AG04449 (cell line): ENCODE measurements around the gene PMIS2.

Experiments
- CTCF ChIA-PET: fragments of 350-600 bp; formaldehyde crosslinking; extraction: SDS; loops from one replicate; lab custom pipeline; 2021; ENCODE audit warnings: antibody characterized with exemption; lab: Yijun Ruan, JAX
- POLR2A ChIA-PET: fragments of 400-600, 350-600 bp; formaldehyde crosslinking; extraction: SDS; loops from one replicate; lab custom pipeline; 2020; ENCODE audit warnings: antibody characterized with exemption, inconsistent platforms; lab: Yijun Ruan, JAX
- DNase-seq: peaks from one replicate; pipeline ENCODE4 v3.0.0-alpha.2; 2010; ENCODE audit warnings: low read depth, low spot score
- H3K4me3 ChIP-seq: 2 replicates; pipeline ENCODE4 v1.5.1; 2011; ENCODE audit warnings: low read depth, mild to moderate bottlenecking, control low read depth, low read length
- TF ChIP-seq, protein P1 (sequence below): IDR thresholded peaks from one replicate; pipeline ENCODE4 v1.5.1; 2011; ENCODE audit warnings: mild to moderate bottlenecking, moderate library complexity, low read length, control low read depth, inconsistent platforms; ENCODE audit not compliant: insufficient read depth; ENCODE audit errors: missing control alignments

PMIS2 gene

DNA sequence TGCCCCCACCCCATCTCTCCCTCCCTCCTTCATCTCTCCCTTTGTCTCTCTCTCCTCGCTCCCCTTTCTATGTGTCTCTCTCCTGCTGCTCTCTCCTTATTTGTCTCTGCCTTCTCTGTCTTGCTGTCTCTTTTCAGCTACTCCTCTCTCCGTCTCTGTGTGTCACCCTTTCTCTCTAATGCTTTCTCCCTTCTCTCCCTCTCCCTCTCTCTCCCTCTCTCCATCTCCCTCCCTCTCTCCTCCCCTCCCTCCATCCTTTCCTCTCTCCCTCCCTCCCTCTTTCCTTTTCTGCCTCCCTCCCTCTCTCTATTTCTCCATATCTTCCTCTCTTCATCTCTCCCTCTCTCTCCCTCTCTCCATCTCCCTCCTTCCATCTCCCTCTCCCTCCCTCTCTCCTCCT lies 23.2 kb upstream of the PMIS2 start:
- no peak for DNase-seq
- CTCF ChIA-PET, result interaction anchor here (1.0 kb wide), 1 partner anchor 13 kb away, joined by 5 read pairs; no protein-coding TSS in a partner anchor
- no peak overlapping the region for H3K4me3 ChIP-seq
- POLR2A ChIA-PET, result no interaction called here
- TF ChIP-seq, protein P1, sequence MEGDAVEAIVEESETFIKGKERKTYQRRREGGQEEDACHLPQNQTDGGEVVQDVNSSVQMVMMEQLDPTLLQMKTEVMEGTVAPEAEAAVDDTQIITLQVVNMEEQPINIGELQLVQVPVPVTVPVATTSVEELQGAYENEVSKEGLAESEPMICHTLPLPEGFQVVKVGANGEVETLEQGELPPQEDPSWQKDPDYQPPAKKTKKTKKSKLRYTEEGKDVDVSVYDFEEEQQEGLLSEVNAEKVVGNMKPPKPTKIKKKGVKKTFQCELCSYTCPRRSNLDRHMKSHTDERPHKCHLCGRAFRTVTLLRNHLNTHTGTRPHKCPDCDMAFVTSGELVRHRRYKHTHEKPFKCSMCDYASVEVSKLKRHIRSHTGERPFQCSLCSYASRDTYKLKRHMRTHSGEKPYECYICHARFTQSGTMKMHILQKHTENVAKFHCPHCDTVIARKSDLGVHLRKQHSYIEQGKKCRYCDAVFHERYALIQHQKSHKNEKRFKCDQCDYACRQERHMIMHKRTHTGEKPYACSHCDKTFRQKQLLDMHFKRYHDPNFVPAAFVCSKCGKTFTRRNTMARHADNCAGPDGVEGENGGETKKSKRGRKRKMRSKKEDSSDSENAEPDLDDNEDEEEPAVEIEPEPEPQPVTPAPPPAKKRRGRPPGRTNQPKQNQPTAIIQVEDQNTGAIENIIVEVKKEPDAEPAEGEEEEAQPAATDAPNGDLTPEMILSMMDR, result no peak

DNA sequence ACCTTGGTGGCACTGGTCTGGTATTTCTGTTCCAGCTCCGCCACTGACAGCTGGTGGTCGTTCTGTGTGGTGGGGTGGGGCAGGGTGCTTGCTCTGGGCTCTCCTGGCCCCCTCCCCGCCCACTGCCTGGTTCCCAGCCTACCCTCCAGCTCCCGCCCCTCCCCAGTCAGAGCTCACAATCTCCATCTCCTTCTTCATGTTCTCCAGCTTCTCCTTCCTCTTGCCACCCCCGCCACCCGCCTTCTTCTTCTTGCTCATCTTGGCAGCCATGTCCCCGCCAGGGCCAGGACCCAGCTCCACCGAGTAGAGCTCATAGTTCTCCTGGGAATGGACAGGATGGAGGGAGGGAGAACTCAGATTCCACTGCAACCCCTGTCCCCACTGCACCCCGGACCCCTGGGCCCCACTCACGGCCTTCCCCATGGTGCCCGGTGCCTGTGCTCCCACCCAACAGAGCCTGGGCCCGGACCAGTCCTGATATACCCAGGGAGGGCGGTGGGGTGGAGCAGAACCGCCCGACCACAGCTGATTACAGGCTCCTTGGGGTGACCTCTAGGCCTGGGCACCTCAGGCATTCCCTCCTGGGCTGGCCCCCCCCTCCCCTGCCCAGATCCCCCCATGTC lies 22.7 kb upstream of the PMIS2 start, which contains the start of gene ATP4A:
Gene ATP4A, minus strand, starts transcription at position 452 of the 623 bp plus-strand sequence. Its CDS starts 29 bp downstream, at position 423.
- no peak within 1 kb of the TSS for H3K4me3 ChIP-seq
- TF ChIP-seq, protein P1, result no peak
- ChIA-PET POLR2A (no interaction called here), CTCF (interaction anchor here (1.0 kb wide), 1 partner anchor 14 kb away, joined by 5 read pairs; no protein-coding TSS in a partner anchor)
- no peak for DNase-seq

DNA sequence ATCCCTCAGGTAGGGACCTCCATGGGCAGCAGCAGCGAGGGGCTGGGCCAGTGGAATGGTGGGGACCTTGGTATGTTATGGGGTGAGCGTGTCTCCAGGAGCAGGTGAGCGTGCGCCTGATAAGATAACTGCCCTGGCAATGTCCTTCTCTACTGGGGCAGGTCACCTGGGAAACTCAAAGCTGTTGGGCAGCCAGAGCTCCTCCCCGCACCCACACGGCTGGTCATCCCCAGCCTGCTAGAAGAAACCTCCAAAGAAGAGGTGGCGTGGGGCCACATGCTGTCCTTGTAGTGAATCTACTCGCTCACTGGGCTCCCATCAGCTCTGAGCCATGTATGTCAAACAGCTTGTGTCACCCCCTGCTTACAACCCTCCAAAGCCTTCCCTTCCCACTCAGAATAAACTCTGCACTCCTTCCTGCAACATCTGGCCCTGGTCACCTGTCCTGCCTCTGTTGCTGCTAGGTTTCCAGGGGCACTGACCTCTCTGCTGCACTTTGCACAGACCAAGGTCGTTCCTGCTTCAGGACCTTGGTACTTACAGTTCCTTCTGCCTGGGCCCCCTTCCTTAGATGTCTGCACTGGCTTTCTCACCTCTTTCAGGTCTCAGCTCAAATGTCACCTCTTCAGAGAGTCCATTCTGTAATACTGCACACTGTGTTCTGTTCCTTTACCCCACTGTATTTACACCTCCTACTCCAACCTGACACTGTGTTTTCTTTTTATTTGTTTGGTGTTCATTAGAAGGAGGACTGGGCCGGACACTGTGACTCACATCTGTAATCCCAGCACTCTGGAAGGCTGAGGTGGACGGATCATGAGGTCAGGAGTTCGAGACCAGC lies 20.7 kb upstream of the PMIS2 start:
- H3K4me3 ChIP-seq, result no peak overlapping the region
- TF ChIP-seq, protein P1, result no peak
- POLR2A ChIA-PET, result no interaction called here
- DNase-seq, result no peak
- CTCF ChIA-PET, result interaction anchor here (1.0 to 3.9 kb wide), 2 partner anchors 16 to 56 kb away, joined by 3 to 14 read pairs; no protein-coding TSS in a partner anchor

DNA sequence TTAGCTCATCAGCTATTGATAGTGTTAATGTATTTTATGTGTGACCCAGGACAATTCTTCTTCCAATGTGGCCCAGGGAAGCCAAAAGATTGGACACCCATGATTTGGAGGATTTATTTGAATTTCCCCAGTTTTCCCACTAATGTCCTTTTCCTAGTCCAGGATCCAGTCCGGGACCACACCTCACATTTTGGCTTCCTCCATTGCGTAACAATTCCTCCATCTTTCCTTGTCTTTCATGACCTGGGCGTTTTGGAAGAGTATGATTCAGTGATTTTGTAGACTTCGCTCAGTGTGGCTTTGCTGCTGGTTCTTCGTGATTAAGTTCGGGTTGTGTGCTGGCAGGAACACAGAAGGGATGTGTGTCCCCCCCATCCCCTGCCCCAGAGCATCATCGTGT lies 19.2 kb upstream of the PMIS2 start:
- ChIA-PET CTCF (interaction anchor here (3.9 kb wide), 1 partner anchor 18 kb away, joined by 14 read pairs; no protein-coding TSS in a partner anchor), POLR2A (no interaction called here)
- TF ChIP-seq, protein P1, result no peak
- DNase-seq, result no peak
- no peak overlapping the region for H3K4me3 ChIP-seq

DNA sequence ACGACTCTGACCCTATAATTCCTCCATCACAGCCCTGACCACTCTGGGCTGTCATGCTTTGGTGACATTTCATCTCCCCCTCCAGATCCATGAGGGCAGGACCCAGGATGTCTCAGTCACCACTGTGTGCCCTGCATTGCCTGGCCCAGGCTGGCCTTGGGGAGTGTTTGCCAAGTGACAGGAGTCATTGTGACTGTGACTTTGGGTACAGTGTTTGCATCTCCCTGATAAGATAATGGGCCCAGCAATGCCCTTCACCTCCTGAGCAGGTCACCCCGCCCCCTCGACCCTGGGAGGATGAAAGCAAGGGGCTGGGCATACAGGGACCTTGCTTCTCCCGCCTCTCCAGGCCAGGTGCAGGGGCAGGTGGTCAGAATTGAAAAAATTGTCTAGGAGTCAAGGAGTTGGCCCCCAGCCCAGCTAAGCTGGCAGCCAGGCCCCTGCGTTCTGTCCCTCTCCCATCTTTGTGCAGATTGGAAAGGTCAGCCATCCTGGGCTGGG lies 16.6 kb upstream of the PMIS2 start:
- no peak for DNase-seq
- TF ChIP-seq, protein P1, result no peak
- no peak overlapping the region for H3K4me3 ChIP-seq
- POLR2A ChIA-PET, result no interaction called here
- CTCF ChIA-PET, result interaction anchor here (1.1 to 1.6 kb wide), 2 partner anchors 20 to 59 kb away, joined by 3 to 5 read pairs; no protein-coding TSS in a partner anchor
